Glutamatergic neuron (in vitro differentiated cells): ENCODE measurements around the gene CENPS. TPM values are rescaled to one million over a fixed set of nuclear protein-coding genes. Genes with fewer than 3 reads are reported as not detected.

Experiments used
- DNase-seq: peaks from one replicate; pipeline ENCODE4 v3.0.0; 2022
- H3K27ac Mint-ChIP-seq: one replicate; pipeline ENCODE4 v1.8.0; 2020; ENCODE audit warnings: mild to moderate bottlenecking, mixed read lengths, inconsistent platforms; ENCODE audit not compliant: unreplicated experiment
- H3K27me3 Mint-ChIP-seq: one replicate; pipeline ENCODE4 v1.8.0; 2020; ENCODE audit warnings: mild to moderate bottlenecking, moderate library complexity, mixed read lengths, inconsistent platforms; ENCODE audit not compliant: unreplicated experiment
- H3K36me3 Mint-ChIP-seq: one replicate; pipeline ENCODE4 v1.8.0; 2020; ENCODE audit warnings: mild to moderate bottlenecking, mixed read lengths, inconsistent platforms; ENCODE audit not compliant: unreplicated experiment
- H3K4me1 Mint-ChIP-seq: one replicate; pipeline ENCODE4 v1.8.0; 2020; ENCODE audit warnings: mild to moderate bottlenecking, low read depth, mixed read lengths, inconsistent platforms; ENCODE audit not compliant: unreplicated experiment
- H3K4me3 Mint-ChIP-seq: one replicate; pipeline ENCODE4 v1.8.0; 2020; ENCODE audit warnings: mild to moderate bottlenecking, mixed read lengths, inconsistent platforms; ENCODE audit not compliant: unreplicated experiment
- H3K9me3 Mint-ChIP-seq: one replicate; pipeline ENCODE4 v1.8.0; 2020; ENCODE audit warnings: mild to moderate bottlenecking, moderate library complexity, mixed read lengths, inconsistent platforms; ENCODE audit not compliant: unreplicated experiment
- CTCF ChIP-seq: fragments of 200-600 bp; sonication (generic); IDR thresholded peaks from one replicate; pipeline ENCODE4 v1.5.0; 2021; ENCODE audit not compliant: partially characterized antibody, unreplicated experiment
- total RNA-seq: library from RNA; stranded (reverse); fragmentation: NEBNext Ultra II Directional; extraction: Animal tissue kit (Norgen Biotek cat#: 25700); gene quantifications from one replicate; pipeline ENCODE4 v1.2.1, GENCODE V29; 2021; ENCODE audit not compliant: unreplicated experiment

Gene CENPS
- total RNA-seq, 1 donor from 2014 or later: 9.3 TPM

- H3K36me3 Mint-ChIP-seq: no peaks in the 10 kb centered on the region
- no peak overlapping the region for H3K27ac Mint-ChIP-seq
- H3K4me1 Mint-ChIP-seq: peaks cover 5% of the 10 kb centered on the region
- TF ChIP-seq CTCF: no peak
- H3K9me3 Mint-ChIP-seq: no peaks in the 10 kb centered on the region
- no peak for DNase-seq
- no peaks in the 10 kb centered on the region for H3K27me3 Mint-ChIP-seq
- H3K4me3 Mint-ChIP-seq: no peak overlapping the region
Measured at GRCh38 chr1:10444248-10444647, 14.0 kb downstream of the CENPS start.

- Mint-ChIP-seq H3K36me3 (no peaks in the 10 kb centered on the region), H3K4me1 (peaks cover 8% of the 10 kb centered on the region), H3K9me3 (no peaks in the 10 kb centered on the region), H3K27ac (no peak overlapping the region), H3K4me3 (no peak overlapping the region), H3K27me3 (no peaks in the 10 kb centered on the region)
- no peak for DNase-seq
- no peak for TF ChIP-seq CTCF
Measured at GRCh38 chr1:10444795-10445397, 14.7 kb downstream of the CENPS start.

- H3K36me3 Mint-ChIP-seq: no peaks in the 10 kb centered on the region
- no peak overlapping the region for H3K4me3 Mint-ChIP-seq
- H3K27ac Mint-ChIP-seq: no peak overlapping the region
- H3K4me1 Mint-ChIP-seq: peaks cover 19% of the 10 kb centered on the region
- H3K9me3 Mint-ChIP-seq: no peaks in the 10 kb centered on the region
- no peak for TF ChIP-seq CTCF
- H3K27me3 Mint-ChIP-seq: no peaks in the 10 kb centered on the region
- DNase-seq: no peak
Measured at GRCh38 chr1:10446790-10447422, 16.7 kb downstream of the CENPS start.

GRCh38 chr1:10449751-10450150, 19.5 kb downstream of the CENPS start, which contains the start of gene CORT:
TSS of gene CORT (plus strand) at chr1:10450031. CDS start at chr1:10450224, 193 bp downstream.
- Mint-ChIP-seq H3K27ac (peak within 1 kb of the TSS; percentile 60), H3K36me3 (no peaks in the 10 kb centered on the region), H3K9me3 (no peaks in the 10 kb centered on the region), H3K4me3 (peak within 1 kb of the TSS; percentile 59), H3K27me3 (no peaks in the 10 kb centered on the region), H3K4me1 (peaks cover 20% of the 10 kb centered on the region)
- no peak for DNase-seq
- no peak for TF ChIP-seq CTCF

- H3K36me3 Mint-ChIP-seq: no peaks in the 10 kb centered on the region
- no peak for DNase-seq
- H3K4me1 Mint-ChIP-seq: peaks cover 20% of the 10 kb centered on the region
- peak overlapping the region; percentile 59 for H3K4me3 Mint-ChIP-seq
- H3K9me3 Mint-ChIP-seq: no peaks in the 10 kb centered on the region
- TF ChIP-seq CTCF: no peak
- H3K27ac Mint-ChIP-seq: peak overlapping the region; percentile 60
- H3K27me3 Mint-ChIP-seq: no peaks in the 10 kb centered on the region
Measured at GRCh38 chr1:10450156-10450814, 20.1 kb downstream of the CENPS start.
